HepG2 (cell line): ENCODE data around the gene GPR32.

Experiments
- AHR ChIP-seq: IDR thresholded peaks from 2 replicates; pipeline ENCODE4 v1.6.1; 2018; ENCODE audit warnings: missing genetic modification reagents, missing compliant biosample characterization
- CTCF ChIP-seq: sonication (generic); formaldehyde crosslinking; IDR thresholded peaks from 2 replicates; pipeline ENCODE4 v1.5.0; 2020; ENCODE audit warnings: mild to moderate bottlenecking, missing genetic modification reagents, moderate library complexity
- GMEB1 ChIP-seq: sonication (generic); formaldehyde crosslinking; IDR thresholded peaks from 2 replicates; pipeline ENCODE4 v1.5.1; 2020; ENCODE audit warnings: missing genetic modification reagents, mild to moderate bottlenecking, borderline replicate concordance
- SP2 ChIP-seq: sonication (generic); formaldehyde crosslinking; IDR thresholded peaks from 2 replicates; pipeline ENCODE4 v1.5.1; 2020; ENCODE audit warnings: mild to moderate bottlenecking, missing genetic modification reagents
- YY1 ChIP-seq: IDR thresholded peaks from 2 replicates; pipeline ENCODE4 v1.6.1; 2011; ENCODE audit warnings: low read length, low read depth, moderate library complexity, mild to moderate bottlenecking; ENCODE audit not compliant: insufficient read depth, insufficient replicate concordance

- TF ChIP-seq GMEB1 (CRISPR knock-in tag) (no peak), SP2 (no peak), AHR (CRISPR knock-in tag) (no peak), YY1 (no peak), CTCF (no peak)
Measured at GRCh38 chr19:50753879-50754278, 16.4 kb upstream of the GPR32 start.
